ENCODE measurements around the gene TMEM63C.

The TMEM63C gene

GRCh38 chr14:77197988-77198387 is 16.4 kb downstream of the TMEM63C start:
- Mint-ChIP-seq H3K4me3 (no peak overlapping the region), H3K9me3 (no peaks in the 10 kb centered on the region), H3K27me3 (no peaks in the 10 kb centered on the region), H3K4me1 (ENCODE audit: low read depth) (no peaks in the 10 kb centered on the region), H3K36me3 (ENCODE audit: low read depth) (no peaks in the 10 kb centered on the region), H3K27ac (no peak overlapping the region)
- intact Hi-C loops (cut with micrococcal nuclease) = no loop called here

- Mint-ChIP-seq H3K9me3 (no peaks in the 10 kb centered on the region), H3K36me3 (ENCODE audit: low read depth) (no peaks in the 10 kb centered on the region), H3K4me1 (ENCODE audit: low read depth) (no peaks in the 10 kb centered on the region), H3K4me3 (no peak overlapping the region), H3K27ac (no peak overlapping the region), H3K27me3 (no peaks in the 10 kb centered on the region)
- intact Hi-C loops (cut with micrococcal nuclease) = no loop called here
Measured at GRCh38 chr14:77198561-77198960, 17.0 kb downstream of the TMEM63C start.

GRCh38 chr14:77199590-77199989 is 18.0 kb downstream of the TMEM63C start:
- intact Hi-C loops (cut with micrococcal nuclease) = no loop called here
- no peaks in the 10 kb centered on the region for H3K9me3 Mint-ChIP-seq
- no peaks in the 10 kb centered on the region for H3K4me1 Mint-ChIP-seq (ENCODE audit: low read depth)

GRCh38 chr14:77200406-77200985 is 18.9 kb downstream of the TMEM63C start:
- Mint-ChIP-seq H3K27me3 (no peaks in the 10 kb centered on the region), H3K9me3 (no peaks in the 10 kb centered on the region), H3K4me1 (ENCODE audit: low read depth) (no peaks in the 10 kb centered on the region), H3K4me3 (no peak overlapping the region), H3K27ac (no peak overlapping the region), H3K36me3 (ENCODE audit: low read depth) (no peaks in the 10 kb centered on the region)
- intact Hi-C loops (cut with micrococcal nuclease) = no loop called here

More at GRCh38 chr14:77199590-77199989, 18.0 kb downstream of the TMEM63C start:
- no peaks in the 10 kb centered on the region for H3K27me3 Mint-ChIP-seq
- no peaks in the 10 kb centered on the region for H3K36me3 Mint-ChIP-seq (ENCODE audit: low read depth)
- H3K27ac Mint-ChIP-seq = no peak overlapping the region
- no peak overlapping the region for H3K4me3 Mint-ChIP-seq

- no peaks in the 10 kb centered on the region for H3K4me1 Mint-ChIP-seq (ENCODE audit: low read depth)
- no peak overlapping the region for H3K4me3 Mint-ChIP-seq
- no peaks in the 10 kb centered on the region for H3K9me3 Mint-ChIP-seq
- no peaks in the 10 kb centered on the region for H3K36me3 Mint-ChIP-seq (ENCODE audit: low read depth)
- intact Hi-C loops (cut with micrococcal nuclease) = no loop called here
- H3K27ac Mint-ChIP-seq = no peak overlapping the region
- H3K27me3 Mint-ChIP-seq = no peaks in the 10 kb centered on the region
Measured at GRCh38 chr14:77201696-77202095, 20.1 kb downstream of the TMEM63C start.

- intact Hi-C loops (cut with micrococcal nuclease) = no loop called here
- H3K4me1 Mint-ChIP-seq (ENCODE audit: low read depth) = no peaks in the 10 kb centered on the region
Measured at GRCh38 chr14:77203611-77204458, 22.2 kb downstream of the TMEM63C start.

DNA sequence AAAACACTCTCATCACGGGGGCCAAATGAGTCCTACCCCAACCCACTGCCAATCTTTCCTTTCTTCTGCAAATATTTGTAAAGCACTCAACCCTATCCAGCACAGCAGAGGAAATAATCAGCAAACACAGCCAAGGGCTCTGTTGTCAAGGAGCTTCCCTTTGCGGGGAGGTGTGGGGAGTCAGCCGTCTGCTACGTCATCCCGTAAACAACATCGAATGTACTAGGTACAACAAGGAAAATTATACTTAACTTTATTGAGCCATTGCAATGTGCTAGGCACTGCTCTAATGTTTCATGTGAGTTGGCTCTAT is 22.8 kb downstream of the TMEM63C start:
- Mint-ChIP-seq H3K27me3 (no peaks in the 10 kb centered on the region), H3K36me3 (ENCODE audit: low read depth) (no peaks in the 10 kb centered on the region), H3K4me1 (ENCODE audit: low read depth) (no peaks in the 10 kb centered on the region), H3K9me3 (no peaks in the 10 kb centered on the region), H3K4me3 (no peak overlapping the region), H3K27ac (no peak overlapping the region)
- intact Hi-C loops (cut with micrococcal nuclease) = no loop called here

More at GRCh38 chr14:77203611-77204458, 22.2 kb downstream of the TMEM63C start:
- Mint-ChIP-seq H3K4me3 (no peak overlapping the region), H3K27me3 (no peaks in the 10 kb centered on the region), H3K36me3 (ENCODE audit: low read depth) (no peaks in the 10 kb centered on the region), H3K27ac (no peak overlapping the region), H3K9me3 (no peaks in the 10 kb centered on the region)

GRCh38 chr14:77204907-77205306 is 23.3 kb downstream of the TMEM63C start:
- Mint-ChIP-seq H3K36me3 (ENCODE audit: low read depth) (no peaks in the 10 kb centered on the region), H3K4me3 (no peak overlapping the region), H3K27me3 (no peaks in the 10 kb centered on the region), H3K9me3 (no peaks in the 10 kb centered on the region), H3K27ac (no peak overlapping the region), H3K4me1 (ENCODE audit: low read depth) (no peaks in the 10 kb centered on the region)
- intact Hi-C loops (cut with micrococcal nuclease) = no loop called here

DNA sequence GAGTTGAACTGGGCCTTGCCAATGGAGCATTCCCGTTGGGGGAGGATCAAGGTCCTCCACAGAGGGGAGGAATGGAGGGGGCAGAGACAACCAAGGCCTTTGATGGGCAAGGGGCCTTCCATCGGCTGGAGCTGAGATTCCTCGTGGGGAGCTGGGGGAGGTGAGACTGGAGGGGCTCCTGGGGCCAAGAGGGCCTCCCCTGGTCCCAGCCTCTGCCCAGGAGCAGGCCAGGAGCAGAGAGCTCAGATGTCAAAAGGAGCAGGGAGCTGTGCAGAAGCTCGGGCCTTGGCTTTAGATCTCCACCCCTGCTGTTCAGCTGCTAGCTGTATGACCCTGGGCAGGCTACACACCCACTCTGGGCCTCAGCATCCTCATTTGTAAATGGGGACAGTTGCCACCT is 24.0 kb downstream of the TMEM63C start:
- no peaks in the 10 kb centered on the region for H3K9me3 Mint-ChIP-seq
- intact Hi-C loops (cut with micrococcal nuclease) = no loop called here
- H3K27me3 Mint-ChIP-seq = no peaks in the 10 kb centered on the region
- H3K4me1 Mint-ChIP-seq (ENCODE audit: low read depth) = no peaks in the 10 kb centered on the region
- H3K27ac Mint-ChIP-seq = no peak overlapping the region
- H3K4me3 Mint-ChIP-seq = no peak overlapping the region
- H3K36me3 Mint-ChIP-seq (ENCODE audit: low read depth) = no peaks in the 10 kb centered on the region

DNA sequence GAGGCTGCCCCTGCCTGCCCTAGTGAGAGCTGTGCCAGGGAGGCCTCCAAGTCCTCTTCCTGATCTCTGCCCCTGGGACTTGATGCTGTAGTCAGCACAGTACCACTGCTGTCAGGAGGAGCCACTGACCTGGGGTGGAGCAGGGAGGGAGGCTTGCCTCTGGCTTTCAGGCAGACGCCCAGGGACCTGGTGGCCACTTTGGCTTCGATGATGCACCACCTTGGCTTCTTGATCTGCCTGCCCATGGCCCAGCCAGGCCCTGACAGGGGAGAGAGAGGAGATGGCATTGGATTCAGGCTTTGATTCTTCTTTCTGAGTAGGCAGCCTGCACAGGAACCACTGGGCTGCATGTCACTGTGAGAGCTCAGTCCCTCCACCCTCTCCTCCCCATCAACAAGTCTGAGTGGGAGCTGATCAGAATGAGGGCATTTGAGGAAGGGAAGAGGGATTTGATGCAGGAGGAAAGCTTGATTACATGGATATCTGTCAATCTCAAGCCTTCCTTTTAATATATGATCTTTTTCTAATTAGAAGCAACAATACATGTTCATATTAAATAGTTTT is 24.7 kb downstream of the TMEM63C start:
- Mint-ChIP-seq H3K27me3 (no peaks in the 10 kb centered on the region), H3K4me3 (no peak overlapping the region), H3K9me3 (no peaks in the 10 kb centered on the region), H3K27ac (no peak overlapping the region), H3K36me3 (ENCODE audit: low read depth) (no peaks in the 10 kb centered on the region), H3K4me1 (ENCODE audit: low read depth) (no peaks in the 10 kb centered on the region)
- intact Hi-C loops (cut with micrococcal nuclease) = no loop called here

- H3K36me3 Mint-ChIP-seq (ENCODE audit: low read depth) = no peaks in the 10 kb centered on the region
- no peaks in the 10 kb centered on the region for H3K4me1 Mint-ChIP-seq (ENCODE audit: low read depth)
- no peaks in the 10 kb centered on the region for H3K9me3 Mint-ChIP-seq
- no peaks in the 10 kb centered on the region for H3K27me3 Mint-ChIP-seq
- H3K4me3 Mint-ChIP-seq = no peak overlapping the region
- intact Hi-C loops (cut with micrococcal nuclease) = no loop called here
- H3K27ac Mint-ChIP-seq = no peak overlapping the region
Measured at GRCh38 chr14:77206877-77207389, 25.3 kb downstream of the TMEM63C start.

- Mint-ChIP-seq H3K27ac (no peak overlapping the region), H3K4me1 (ENCODE audit: low read depth) (peaks cover 9% of the 10 kb centered on the region), H3K27me3 (no peaks in the 10 kb centered on the region), H3K9me3 (no peaks in the 10 kb centered on the region), H3K36me3 (ENCODE audit: low read depth) (no peaks in the 10 kb centered on the region), H3K4me3 (no peak overlapping the region)
- intact Hi-C loops (cut with micrococcal nuclease) = no loop called here
Measured at GRCh38 chr14:77208291-77208978, 26.8 kb downstream of the TMEM63C start.

GRCh38 chr14:77208979-77209318 is 27.4 kb downstream of the TMEM63C start:
- Mint-ChIP-seq H3K9me3 (no peaks in the 10 kb centered on the region), H3K4me1 (ENCODE audit: low read depth) (peaks cover 14% of the 10 kb centered on the region), H3K27ac (no peak overlapping the region), H3K4me3 (no peak overlapping the region), H3K27me3 (no peaks in the 10 kb centered on the region), H3K36me3 (ENCODE audit: low read depth) (no peaks in the 10 kb centered on the region)
- intact Hi-C loops (cut with micrococcal nuclease) = no loop called here
